ENCODE results near the gene ATF4.

DNA sequence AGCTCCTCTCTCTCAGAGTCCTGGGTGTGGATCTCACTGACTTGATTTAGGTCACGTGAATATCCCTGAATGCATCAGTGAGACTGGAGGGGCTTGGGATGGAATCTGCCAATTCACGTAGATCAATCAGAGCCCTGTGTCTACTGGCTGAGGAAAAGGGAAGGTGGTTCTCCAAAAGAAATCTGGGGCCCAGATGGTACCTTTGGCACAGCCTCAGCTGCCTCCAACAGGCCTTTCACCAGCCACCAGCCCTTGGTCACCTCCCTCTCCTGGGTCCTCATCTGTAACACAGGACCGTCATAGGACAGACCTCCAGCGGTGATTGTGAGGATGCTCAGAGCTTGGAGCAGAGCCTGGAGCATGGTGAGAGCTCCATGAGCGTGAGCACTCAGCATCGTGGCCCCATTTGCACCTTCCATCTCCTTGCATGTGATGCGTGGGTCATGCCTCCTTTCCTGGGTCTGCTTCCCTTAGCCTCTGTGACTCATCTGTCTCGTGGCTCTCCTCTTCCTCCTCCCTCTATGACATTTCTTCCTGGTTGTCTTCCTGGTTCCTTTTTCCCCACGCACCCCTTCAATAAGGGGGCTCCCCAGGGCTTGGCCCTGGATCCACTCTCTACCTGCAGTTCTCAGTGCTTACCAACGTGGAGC lies 25.8 kb upstream of the ATF4 start:
- TF ChIP-seq, protein P1, sequence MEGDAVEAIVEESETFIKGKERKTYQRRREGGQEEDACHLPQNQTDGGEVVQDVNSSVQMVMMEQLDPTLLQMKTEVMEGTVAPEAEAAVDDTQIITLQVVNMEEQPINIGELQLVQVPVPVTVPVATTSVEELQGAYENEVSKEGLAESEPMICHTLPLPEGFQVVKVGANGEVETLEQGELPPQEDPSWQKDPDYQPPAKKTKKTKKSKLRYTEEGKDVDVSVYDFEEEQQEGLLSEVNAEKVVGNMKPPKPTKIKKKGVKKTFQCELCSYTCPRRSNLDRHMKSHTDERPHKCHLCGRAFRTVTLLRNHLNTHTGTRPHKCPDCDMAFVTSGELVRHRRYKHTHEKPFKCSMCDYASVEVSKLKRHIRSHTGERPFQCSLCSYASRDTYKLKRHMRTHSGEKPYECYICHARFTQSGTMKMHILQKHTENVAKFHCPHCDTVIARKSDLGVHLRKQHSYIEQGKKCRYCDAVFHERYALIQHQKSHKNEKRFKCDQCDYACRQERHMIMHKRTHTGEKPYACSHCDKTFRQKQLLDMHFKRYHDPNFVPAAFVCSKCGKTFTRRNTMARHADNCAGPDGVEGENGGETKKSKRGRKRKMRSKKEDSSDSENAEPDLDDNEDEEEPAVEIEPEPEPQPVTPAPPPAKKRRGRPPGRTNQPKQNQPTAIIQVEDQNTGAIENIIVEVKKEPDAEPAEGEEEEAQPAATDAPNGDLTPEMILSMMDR (conservative IDR thresholded peaks at IDR 0.05; ENCODE audit: low read length): no peak
- no peak for TF ChIP-seq EZH2phosphoT487 (IDR thresholded peaks at IDR 0.05; ENCODE audit: borderline replicate concordance, low read depth, low read length)

Measured in OCI-LY7 (cell line).